GM21381 (cell line): ENCODE results near the gene TUBB8B.
"Not testable (repeated sequence)": the region's sequence is repeated elsewhere in the genome, so short reads cannot be mapped to it uniquely, and the experiment has no call there.

Source experiments
- ATAC-seq: cut with Tn5 transposase; IDR thresholded peaks from one replicate; pipeline ENCODE4 v1.9.1; 2021; ENCODE audit warnings: mild to moderate bottlenecking, moderate library complexity; ENCODE audit not compliant: unreplicated experiment

Gene TUBB8B

GRCh38 chr18:49176-49665 lies at the start of gene TUBB8B:
TSS of gene TUBB8B (minus strand) at chr18:49615. CDS start at chr18:49557, 58 bp downstream.
- not testable (repeated sequence) for ATAC-seq

- peak; percentile 82 for ATAC-seq
Measured at GRCh38 chr18:97252-97914, 48.0 kb upstream of the TUBB8B start.

- ATAC-seq: not testable (repeated sequence)
Measured at GRCh38 chr18:96767-97131, 47.3 kb upstream of the TUBB8B start.

GRCh38 chr18:96101-96766 lies 46.8 kb upstream of the TUBB8B start:
- not testable (repeated sequence) for ATAC-seq

GRCh38 chr18:95580-95979 lies 46.2 kb upstream of the TUBB8B start:
- ATAC-seq: not testable (repeated sequence)

- ATAC-seq: not testable (repeated sequence)
Measured at GRCh38 chr18:93897-94408, 44.5 kb upstream of the TUBB8B start.

GRCh38 chr18:91561-91960 lies 42.1 kb upstream of the TUBB8B start:
- ATAC-seq: not testable (repeated sequence)

GRCh38 chr18:90396-91193 lies 41.2 kb upstream of the TUBB8B start:
- not testable (repeated sequence) for ATAC-seq

- ATAC-seq: not testable (repeated sequence)
Measured at GRCh38 chr18:89124-89523, 39.7 kb upstream of the TUBB8B start.

- not testable (repeated sequence) for ATAC-seq
Measured at GRCh38 chr18:84801-85200, 35.4 kb upstream of the TUBB8B start.

GRCh38 chr18:82626-83209 lies 33.3 kb upstream of the TUBB8B start:
- ATAC-seq: not testable (repeated sequence)

- ATAC-seq: not testable (repeated sequence)
Measured at GRCh38 chr18:80881-81280, 31.5 kb upstream of the TUBB8B start.

- ATAC-seq: not testable (repeated sequence)
Measured at GRCh38 chr18:80202-80601, 30.8 kb upstream of the TUBB8B start.

GRCh38 chr18:75525-76160 lies 26.2 kb upstream of the TUBB8B start:
- ATAC-seq: not testable (repeated sequence)

- not testable (repeated sequence) for ATAC-seq
Measured at GRCh38 chr18:73181-73777, 23.9 kb upstream of the TUBB8B start.

GRCh38 chr18:67701-68100 lies 18.3 kb upstream of the TUBB8B start:
- ATAC-seq: not testable (repeated sequence)

GRCh38 chr18:64279-64678 lies 14.9 kb upstream of the TUBB8B start:
- not testable (repeated sequence) for ATAC-seq

- ATAC-seq: not testable (repeated sequence)
Measured at GRCh38 chr18:63656-64055, 14.2 kb upstream of the TUBB8B start.

- not testable (repeated sequence) for ATAC-seq
Measured at GRCh38 chr18:54388-54787, 5.0 kb upstream of the TUBB8B start.

GRCh38 chr18:48696-49095 lies 719 bp downstream of the TUBB8B start:
- not testable (repeated sequence) for ATAC-seq
